GM08714 (cell line): ENCODE results near the gene TPRG1L.

Source experiments
- H3K4me3 ChIP-seq: fragments of 200-500 bp; sonication (Bioruptor generic); 2 replicates; pipeline ENCODE4 v1.5.1; 2014; ENCODE audit warnings: mild to moderate bottlenecking, low read length, inconsistent platforms
- ZNF274 ChIP-seq: IDR thresholded peaks from 2 replicates; pipeline ENCODE4 v1.6.1; 2012; ENCODE audit warnings: mild to moderate bottlenecking, low read depth, low read length

The TPRG1L gene

DNA sequence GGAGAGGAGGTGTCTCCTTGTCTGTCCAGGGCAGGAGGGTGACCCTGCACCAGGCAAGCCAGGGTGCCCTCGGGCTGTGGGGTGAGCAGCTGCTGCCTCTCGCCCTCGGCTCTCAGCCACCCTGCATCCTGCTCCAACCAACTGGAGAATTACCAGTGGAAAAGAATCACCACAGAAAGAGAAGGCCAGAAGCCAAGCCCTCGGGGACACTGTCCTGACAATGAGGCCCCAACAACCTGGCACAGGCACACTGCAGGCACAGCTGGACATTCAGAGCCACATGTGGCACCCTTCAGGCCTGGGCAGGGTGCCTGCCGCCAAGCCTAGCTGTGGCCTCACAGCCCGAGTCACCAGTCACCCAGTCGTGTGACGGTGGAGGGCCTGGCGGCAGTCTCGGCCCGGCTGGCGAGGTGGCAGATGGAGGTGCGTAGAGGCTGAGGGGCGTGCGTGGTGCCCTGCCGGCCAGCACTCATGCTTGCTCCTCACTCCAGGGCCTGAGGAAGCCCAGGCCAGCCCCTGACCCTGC is 25.5 kb upstream of the TPRG1L start:
- TF ChIP-seq ZNF274: no peak
- no peak overlapping the region for H3K4me3 ChIP-seq

DNA sequence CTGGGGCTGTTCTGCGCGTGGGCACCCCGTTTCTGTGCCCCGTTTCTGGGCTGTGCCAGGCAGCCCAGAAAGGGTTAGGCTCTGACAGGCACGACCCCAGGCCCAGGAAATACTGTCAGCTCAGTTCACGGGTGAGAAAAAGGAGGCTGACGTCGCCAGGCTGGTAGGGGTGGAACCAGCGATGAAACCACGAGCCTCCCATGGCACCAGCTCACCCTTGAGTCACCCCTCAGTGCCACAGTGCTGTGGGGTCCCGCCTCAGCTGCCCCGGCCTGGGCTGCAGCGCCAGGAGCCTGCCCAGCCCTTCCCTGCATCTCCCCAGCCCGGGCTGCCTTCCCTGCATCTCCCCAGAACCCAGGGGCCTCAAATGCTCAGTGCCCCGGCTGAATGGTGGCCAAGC is 25.0 kb upstream of the TPRG1L start:
- no peak for TF ChIP-seq ZNF274
- no peak overlapping the region for H3K4me3 ChIP-seq

DNA sequence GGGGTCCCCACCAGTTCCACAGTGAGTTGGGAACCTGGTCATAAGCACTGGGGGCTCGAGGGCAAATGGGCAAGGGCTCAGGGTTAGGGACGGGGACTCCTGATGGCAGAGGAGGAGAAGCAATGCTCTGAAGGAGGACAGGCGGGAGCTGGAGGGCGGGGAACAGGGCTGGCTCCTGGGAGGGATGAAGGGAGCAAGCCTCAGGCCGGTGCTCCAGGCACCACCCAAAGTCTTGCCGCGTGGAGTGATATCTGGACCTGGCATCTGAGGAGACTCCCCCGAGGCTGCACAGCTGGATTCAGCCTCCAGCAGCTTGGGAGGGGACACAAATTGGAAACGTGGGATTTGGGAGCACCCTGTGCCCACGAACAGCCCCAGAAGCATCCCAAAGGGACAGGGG is 24.5 kb upstream of the TPRG1L start:
- H3K4me3 ChIP-seq: no peak overlapping the region
- TF ChIP-seq ZNF274: no peak

DNA sequence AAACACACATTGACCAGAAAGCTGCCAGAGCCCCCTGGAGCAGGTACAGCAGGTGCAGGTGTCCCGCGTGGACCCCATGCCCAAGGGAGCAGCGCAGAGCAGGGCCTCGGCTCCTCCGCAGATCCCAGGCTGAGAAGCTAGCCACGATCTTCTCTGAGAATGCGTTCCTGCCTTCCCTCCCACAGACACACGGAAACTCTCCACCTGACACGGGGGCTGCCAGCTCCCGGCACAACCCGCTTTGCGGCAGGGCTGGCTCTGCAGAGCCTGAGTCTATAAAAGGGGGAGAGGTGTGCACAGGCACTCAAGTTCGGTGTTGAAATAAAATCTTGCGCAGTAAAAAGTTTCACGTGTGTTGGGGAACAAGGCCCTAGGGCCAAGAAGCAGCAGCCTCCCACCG is 23.1 kb upstream of the TPRG1L start:
- H3K4me3 ChIP-seq: no peak overlapping the region
- TF ChIP-seq ZNF274: no peak

DNA sequence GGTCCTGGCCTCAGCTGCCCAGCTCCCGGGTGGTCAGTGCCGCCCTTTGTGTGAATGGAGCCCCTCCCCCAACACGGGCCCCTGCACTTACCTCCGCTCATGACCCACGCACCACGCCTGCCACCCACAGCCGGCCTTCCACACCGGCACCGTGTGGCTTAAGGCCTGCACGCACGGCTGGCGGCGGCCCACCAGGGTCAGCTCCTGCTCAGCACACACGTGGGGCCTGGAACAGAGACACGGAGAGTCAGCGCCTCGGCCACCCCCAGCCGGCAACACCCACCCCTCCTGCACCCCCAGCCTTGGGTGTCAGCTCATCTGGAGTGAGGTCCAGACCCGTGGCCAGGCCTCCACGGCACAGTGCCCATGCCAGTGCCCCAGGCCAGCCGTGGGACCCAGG is 22.4 kb upstream of the TPRG1L start:
- no peak overlapping the region for H3K4me3 ChIP-seq
- no peak for TF ChIP-seq ZNF274

DNA sequence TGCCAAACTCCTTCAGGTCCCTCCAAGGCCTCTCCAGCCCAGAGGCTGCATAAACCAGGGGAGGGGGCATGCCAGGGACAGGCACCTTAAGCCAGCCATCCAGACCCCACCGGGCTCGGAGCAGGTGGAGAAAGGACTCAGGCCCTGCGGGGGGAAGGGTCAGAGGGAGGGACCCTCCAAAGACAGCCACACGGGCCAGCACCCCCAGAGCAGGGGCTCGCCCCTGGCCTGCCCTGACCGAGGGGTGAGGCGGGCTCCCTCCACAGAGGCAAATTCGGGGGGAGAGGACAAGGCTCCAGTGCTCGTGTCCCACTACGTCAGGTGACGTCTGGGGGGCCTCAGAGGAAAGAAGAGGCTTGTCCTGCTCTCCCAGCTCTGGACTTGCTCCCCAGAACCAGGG is 21.7 kb upstream of the TPRG1L start:
- H3K4me3 ChIP-seq: no peak overlapping the region
- no peak for TF ChIP-seq ZNF274

DNA sequence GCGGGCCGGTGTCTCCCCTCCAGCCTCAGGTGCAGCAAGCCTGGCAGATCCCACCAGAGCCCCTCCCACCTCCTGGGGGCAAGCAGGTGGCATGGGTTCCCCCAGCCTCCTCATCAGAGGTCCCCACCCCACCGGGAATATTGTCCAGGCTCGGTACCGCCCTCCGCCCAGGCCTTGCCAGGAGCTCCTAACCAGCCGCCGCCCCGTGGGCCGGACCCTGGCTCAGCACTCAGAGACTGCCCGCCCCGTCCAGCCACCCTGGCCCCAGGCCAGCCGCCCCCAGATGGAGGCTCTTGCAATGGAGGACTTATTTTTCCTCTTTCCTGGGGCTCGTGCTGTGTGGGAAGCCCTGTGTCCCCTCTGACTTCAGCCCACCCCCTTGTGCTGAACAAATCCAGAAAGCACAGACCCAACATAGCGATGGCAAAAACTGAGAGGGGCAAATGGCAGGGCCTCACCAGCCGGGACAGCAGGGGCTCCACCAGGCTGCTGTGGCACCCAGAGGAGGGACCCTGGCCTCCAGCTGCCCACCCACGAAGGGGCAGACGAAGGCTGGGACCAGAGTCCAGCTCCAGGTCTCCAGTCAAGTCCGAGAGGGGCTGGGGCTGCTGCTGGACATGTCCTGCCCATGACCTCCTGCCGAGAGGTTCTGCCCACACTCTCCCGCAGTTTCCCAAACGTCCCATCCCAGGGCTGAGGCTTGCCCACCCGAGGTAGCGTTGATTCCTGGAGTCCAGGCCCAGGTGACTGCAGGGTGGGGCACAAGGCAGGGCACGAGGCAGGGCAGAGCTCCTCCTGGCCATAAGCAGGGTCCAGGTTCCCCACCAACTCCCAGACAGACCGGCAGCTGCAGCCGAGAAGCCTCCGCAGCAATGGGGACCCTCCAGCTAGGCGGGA is 21.0 kb upstream of the TPRG1L start:
- no peak overlapping the region for H3K4me3 ChIP-seq
- no peak for TF ChIP-seq ZNF274

DNA sequence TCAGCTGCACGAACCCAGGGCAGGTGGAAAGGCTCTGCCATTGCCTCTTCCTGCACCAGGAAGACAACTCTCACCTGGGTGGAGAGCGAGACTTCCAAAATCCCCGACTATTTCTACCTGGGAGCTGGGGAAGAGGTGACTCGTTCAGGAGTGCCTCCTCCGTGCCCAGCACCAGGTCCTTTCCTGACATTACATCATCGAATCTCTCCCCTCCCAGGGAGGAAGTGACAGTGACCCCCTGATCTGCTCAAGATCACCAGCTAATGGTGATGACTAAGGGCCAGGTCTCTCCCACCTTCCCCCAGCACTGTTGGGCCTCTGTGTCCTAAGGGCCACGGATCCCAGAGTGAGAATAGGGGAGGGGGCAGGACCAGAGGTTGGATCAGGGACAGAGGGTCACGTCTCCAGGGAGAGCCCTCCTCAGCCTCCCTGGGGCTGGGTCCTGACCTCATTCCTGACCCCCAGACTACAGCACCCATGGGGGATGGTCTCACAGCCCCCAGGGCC is 20.3 kb upstream of the TPRG1L start:
- no peak for TF ChIP-seq ZNF274
- no peak overlapping the region for H3K4me3 ChIP-seq

DNA sequence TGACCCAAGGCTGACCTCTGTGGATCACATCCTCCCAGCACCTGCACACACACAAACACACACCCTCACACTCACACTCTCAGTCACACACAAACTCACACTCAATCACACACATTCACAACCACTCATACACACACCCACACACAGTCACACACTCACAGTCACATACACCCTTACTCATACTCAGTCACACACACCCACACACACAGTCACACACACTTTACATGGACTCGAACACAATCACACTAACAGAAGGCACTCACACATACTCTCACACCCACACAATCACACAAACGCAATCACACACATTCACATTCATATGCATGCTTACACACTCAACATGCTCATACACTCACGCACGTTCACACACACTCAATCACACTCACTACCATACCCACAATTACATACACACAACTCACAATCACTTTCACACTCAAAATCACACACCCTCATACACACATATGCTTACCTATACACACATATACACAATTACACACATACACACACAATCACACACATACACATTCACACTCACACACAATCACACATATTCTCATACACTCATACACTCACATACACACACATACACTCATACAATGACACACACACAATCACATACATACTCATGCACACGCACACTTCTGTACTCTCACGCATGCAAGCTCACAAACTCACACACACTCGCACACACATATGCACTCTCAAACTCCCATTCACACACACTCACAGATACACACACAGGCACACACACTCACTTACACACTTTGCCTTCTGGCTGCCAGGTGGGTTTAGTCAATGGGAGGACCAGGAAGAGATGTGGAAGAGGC is 19.6 kb upstream of the TPRG1L start:
- no peak for TF ChIP-seq ZNF274
- H3K4me3 ChIP-seq: no peak overlapping the region

DNA sequence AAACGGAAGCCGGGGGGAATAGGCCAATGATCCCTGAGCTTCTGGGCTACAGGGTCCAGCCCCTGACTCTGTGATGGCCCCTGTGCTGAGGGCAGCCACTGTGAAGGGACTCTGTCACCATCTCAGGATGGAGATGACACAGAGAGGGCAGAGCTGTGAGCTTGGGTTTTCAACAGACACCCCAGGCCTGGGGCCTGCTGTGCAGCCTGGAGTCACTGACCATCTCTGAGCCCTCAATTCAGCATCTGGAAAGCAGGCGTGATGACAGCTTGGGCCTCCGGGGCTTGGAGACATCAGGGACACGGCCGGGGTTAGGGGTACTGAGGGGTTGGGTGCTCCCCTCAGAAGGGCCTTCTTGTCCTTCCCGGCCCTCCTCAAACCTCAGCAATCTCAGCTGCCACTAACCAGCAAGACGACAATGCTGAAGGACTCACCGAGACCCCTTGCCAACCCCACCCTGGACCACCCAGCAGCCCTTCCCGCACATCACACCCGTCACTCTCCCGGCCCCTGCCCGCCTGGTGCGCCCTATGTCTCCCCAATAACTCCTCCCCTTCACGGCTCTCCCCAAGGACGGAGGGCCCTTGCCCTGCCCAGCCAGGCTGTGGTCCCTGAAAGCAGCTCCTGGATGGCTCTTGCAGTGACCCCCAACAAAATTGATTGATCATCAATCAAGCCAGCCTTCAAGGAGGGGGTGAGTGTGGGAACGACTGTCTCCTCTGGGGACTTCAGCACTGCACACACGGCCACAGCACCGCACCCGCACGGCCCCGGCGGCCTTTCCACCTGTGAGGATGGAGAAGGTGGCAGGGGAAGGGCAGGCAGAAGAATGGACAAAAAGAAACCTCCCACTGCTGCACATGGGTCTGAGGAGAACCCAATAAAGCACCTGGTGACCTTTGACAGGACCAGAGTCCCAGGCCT is 17.8 kb upstream of the TPRG1L start:
- no peak for TF ChIP-seq ZNF274

DNA sequence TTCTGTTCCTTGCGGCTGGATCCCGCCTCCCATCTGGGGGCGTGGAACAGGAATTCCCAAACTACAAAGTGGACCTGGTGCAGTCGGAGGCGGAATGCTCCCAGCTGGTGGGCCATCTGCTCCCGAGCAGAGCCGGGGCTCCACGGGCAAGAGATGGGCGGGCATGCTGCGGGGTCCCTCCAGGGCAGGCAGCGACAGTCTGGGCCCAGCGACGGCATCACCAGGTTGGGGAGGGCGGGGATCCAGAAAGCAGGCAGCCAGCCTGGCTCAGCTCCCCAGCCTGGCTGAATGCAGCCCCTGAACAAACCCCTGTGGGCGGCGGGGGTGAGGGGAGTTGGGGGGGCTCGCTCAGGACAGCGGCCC is 17.1 kb upstream of the TPRG1L start:
- no peak for TF ChIP-seq ZNF274
- no peak overlapping the region for H3K4me3 ChIP-seq

More for the DNA sequence above, 17.8 kb upstream of the TPRG1L start:
- H3K4me3 ChIP-seq: no peak overlapping the region

DNA sequence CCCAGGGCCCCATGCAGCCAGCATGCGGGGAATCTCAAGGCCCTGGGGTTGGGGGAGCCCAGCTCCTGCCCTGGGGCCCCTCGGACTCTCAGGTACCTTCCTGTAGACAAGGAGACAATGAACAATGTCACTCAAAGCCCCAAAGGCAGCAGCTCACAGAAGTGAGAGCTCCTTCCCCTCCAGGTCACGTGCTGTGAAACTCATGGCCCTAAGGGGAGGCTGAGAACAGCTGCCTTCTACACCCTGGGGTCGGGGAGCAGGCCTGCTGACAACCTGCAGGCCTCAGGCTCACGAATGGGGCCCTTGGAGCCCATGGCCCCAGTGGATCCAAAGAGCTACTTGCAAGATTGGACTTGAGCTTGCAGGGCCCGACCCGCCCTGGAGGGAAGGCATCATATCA is 16.7 kb upstream of the TPRG1L start:
- TF ChIP-seq ZNF274: no peak

DNA sequence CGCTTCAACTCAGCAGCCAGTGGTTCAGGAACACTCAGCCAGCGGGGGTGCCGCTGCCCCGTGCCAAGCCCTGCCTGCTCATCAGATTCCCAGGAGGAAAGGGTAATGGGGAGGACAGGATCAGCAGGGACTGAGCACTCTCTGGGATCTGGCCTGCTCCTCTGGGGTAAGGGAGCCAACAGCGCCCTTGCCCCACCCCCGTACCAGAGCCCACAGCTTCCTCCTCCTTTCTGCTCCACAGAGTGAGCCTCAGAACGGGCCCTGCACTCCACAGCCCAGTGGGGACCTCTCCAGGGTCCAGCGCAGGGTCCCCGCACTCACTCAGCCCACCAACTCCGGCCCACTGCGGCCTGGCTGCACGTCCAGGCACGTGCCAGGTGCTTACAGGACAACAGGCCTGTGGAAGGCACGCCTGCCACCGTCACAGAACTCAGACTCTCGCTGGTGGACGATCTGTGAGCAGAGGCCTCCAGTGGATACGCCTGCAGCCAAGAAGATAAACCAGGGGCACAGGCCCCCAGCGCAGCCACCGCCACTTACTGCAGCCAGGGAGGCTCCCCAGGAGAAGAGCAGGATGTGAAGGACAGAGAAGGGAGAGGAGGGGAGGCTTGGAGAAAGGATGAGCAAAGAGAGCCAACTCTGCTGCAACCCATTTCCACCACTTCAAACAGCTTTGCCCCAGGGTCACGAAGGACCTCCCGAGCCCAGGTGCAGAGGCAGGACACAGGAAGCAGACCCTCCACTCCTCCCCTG is 15.6 kb upstream of the TPRG1L start:
- H3K4me3 ChIP-seq: no peak overlapping the region

More for the DNA sequence above, 16.7 kb upstream of the TPRG1L start:
- no peak overlapping the region for H3K4me3 ChIP-seq

More for the DNA sequence above, 15.6 kb upstream of the TPRG1L start:
- no peak for TF ChIP-seq ZNF274
